GM13977 (cell line): ENCODE results near the gene EPS8.

ENCODE experiments used
- DNase-seq: peaks from one replicate; pipeline ENCODE4 v3.0.0; 2012; ENCODE audit warnings: low spot score
- in situ Hi-C: fragments of 300-500 bp; cut with MboI; formaldehyde crosslinking; loops from one replicate; pipeline ENCODE4 v1.12.0; 2022; ENCODE audit warnings: low sequenced_read_pairs, low pct_unique_long_range_greater_than_20kb, mixed read lengths, inconsistent platforms; ENCODE audit not compliant: unreplicated experiment
- TF ChIP-seq, protein P1 (sequence below): IDR thresholded peaks from 2 replicates; pipeline ENCODE4 v1.5.1; 2012; ENCODE audit warnings: mild to moderate bottlenecking, control low read depth; ENCODE audit not compliant: insufficient read depth; ENCODE audit errors: extremely low read depth, missing control alignments

The EPS8 gene

GRCh38 chr12:15669256-15669948 lies 119.8 kb downstream of the EPS8 start:
- no peak for DNase-seq
- TF ChIP-seq, protein P1, sequence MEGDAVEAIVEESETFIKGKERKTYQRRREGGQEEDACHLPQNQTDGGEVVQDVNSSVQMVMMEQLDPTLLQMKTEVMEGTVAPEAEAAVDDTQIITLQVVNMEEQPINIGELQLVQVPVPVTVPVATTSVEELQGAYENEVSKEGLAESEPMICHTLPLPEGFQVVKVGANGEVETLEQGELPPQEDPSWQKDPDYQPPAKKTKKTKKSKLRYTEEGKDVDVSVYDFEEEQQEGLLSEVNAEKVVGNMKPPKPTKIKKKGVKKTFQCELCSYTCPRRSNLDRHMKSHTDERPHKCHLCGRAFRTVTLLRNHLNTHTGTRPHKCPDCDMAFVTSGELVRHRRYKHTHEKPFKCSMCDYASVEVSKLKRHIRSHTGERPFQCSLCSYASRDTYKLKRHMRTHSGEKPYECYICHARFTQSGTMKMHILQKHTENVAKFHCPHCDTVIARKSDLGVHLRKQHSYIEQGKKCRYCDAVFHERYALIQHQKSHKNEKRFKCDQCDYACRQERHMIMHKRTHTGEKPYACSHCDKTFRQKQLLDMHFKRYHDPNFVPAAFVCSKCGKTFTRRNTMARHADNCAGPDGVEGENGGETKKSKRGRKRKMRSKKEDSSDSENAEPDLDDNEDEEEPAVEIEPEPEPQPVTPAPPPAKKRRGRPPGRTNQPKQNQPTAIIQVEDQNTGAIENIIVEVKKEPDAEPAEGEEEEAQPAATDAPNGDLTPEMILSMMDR: no peak
- in situ Hi-C loops: no loop called here

DNA sequence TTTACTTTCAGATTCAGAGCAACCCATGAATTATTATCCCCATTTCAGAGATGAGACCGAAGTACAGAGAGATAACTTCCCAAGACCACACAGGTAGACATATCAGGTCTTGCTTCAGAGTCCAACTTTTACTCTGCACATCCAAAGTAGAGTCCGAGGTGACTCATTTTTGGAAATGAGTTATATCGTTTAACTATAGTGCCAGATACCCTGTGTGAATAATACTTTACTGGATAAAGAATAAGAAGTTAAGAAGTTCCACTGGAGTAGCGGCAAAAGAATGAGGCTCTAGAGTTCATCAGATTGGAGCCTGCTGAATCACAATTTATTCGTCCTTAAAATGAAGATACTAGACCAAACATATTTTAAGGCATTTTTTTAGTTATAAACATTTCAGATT lies 124.7 kb downstream of the EPS8 start:
- TF ChIP-seq, protein P1: no peak
- in situ Hi-C loops: no loop called here
- DNase-seq: no peak

GRCh38 chr12:15662983-15663659 lies 126.1 kb downstream of the EPS8 start:
- DNase-seq: no peak
- TF ChIP-seq, protein P1: no peak
- in situ Hi-C loops: no loop called here

- in situ Hi-C loops: no loop called here
- DNase-seq: no peak
- TF ChIP-seq, protein P1: no peak
These were observed 126.7 kb downstream of the EPS8 start for GRCh38 chr12:15662303-15662980.

- in situ Hi-C loops: no loop called here
- no peak for DNase-seq
- TF ChIP-seq, protein P1: no peak
These were observed 137.8 kb downstream of the EPS8 start for GRCh38 chr12:15651371-15651770.

DNA sequence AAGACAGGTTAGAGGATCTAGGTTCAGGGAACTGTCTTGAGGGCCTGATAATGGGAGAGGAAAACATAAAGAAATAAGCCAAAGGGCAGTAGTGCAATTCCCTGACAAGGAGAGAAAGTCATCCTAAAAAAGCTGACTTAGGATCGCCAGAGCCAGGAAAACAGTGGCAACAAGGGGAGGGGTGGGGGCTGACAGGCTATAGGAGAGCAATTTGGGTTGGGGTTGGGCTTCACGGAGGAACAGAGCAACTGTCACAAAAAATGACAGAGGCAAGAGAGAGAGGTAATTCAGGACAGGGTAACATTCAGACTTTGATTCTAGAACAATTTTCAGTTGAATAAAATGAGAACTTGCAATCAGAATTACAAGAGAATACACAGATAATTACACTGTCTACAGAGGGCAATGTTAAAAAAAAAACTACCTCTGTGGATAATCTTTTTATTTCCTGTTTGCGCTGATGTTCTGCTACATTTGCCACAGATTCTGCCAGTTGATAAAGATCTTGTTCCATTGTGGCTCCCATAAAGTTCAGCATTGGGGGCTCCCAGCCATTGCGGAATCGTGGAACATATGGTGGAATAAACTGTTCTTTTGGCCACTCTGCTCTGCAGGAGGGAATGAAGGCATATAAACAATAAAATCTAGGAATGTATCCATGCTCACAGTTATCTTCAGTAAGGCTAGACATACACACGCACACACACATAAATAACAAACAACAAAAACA lies 138.6 kb downstream of the EPS8 start:
- DNase-seq: no peak
- in situ Hi-C loops: no loop called here
- TF ChIP-seq, protein P1: no peak
